Measurements from ENCODE around the gene EVI5.

- no peak for TF ChIP-seq CTCF (IDR thresholded peaks at IDR 0.05)
- no peak for TF ChIP-seq POLR2AphosphoS5 (IDR thresholded peaks at IDR 0.05; ENCODE audit: insufficient read depth in 1 of 2, low read depth in 1 of 2)
These were observed 1.4 kb upstream of the EVI5 start for GRCh38 chr1:92786111-92786901.
